Neuron (in vitro differentiated cells): ENCODE measurements around the gene MRC1.
"Not testable (repeated sequence)": the region's sequence is repeated elsewhere in the genome, so short reads cannot be mapped to it uniquely, and the experiment has no call there.

Source experiments
- H2AFZ ChIP-seq: one replicate; pipeline ENCODE4 v1.6.1; 2013; ENCODE audit warnings: low read depth, mild to moderate bottlenecking, inconsistent platforms, low read length, moderate library complexity
- H3K27me3 ChIP-seq: one replicate; pipeline ENCODE4 v1.6.1; 2013; ENCODE audit warnings: low read length; ENCODE audit not compliant: insufficient read depth
- H3K36me3 ChIP-seq: one replicate; pipeline ENCODE4 v1.6.1; 2013; ENCODE audit warnings: low read length; ENCODE audit not compliant: insufficient read depth
- H3K4me1 ChIP-seq: one replicate; pipeline ENCODE4 v1.6.1; 2013; ENCODE audit warnings: low read length; ENCODE audit not compliant: insufficient read depth
- H3K4me3 ChIP-seq: 2 replicates; pipeline ENCODE4 v1.5.1; 2013; ENCODE audit warnings: mild to moderate bottlenecking, low read length, moderate library complexity
- H3K9me3 ChIP-seq: one replicate; pipeline ENCODE4 v1.6.1; 2013; ENCODE audit warnings: low read length

Gene MRC1

DNA sequence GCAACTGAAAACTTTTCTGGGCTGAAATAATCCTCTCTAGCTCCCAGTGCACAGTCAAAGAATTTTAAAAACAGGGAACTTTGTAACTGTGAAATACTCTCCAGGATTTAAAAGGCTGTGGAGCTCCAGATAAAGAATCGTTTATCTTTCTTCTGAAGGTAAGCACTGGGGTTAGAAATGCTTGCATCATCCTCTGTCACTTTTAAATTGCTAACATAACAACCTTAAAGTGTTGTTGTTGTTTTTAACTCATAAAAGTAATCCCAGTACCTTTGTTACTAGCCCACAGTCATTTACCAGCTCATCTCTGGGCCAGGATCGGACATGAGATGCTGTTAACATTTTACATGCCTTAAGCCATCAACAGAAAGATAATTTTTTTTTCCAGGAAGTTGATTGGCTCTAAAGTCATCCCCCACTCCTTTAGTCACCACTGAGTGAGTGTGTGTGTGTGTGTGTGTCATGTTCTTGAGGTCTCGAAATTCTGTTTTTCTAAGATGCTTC lies 142.8 kb downstream of the MRC1 start, which contains the start of gene SLC39A12:
Gene SLC39A12 (plus strand): TSS at position 51 of the 504 bp plus-strand sequence. CDS start 1,359 bp downstream, outside the sequence.
- H3K9me3 ChIP-seq: no peaks in the 10 kb centered on the region
- H2AFZ ChIP-seq: no peak within 1 kb of the TSS
- H3K4me3 ChIP-seq: no peak within 1 kb of the TSS
- H3K4me1 ChIP-seq: no peaks in the 10 kb centered on the region
- no peaks in the 10 kb centered on the region for H3K36me3 ChIP-seq
- H3K27me3 ChIP-seq: no peaks in the 10 kb centered on the region

DNA sequence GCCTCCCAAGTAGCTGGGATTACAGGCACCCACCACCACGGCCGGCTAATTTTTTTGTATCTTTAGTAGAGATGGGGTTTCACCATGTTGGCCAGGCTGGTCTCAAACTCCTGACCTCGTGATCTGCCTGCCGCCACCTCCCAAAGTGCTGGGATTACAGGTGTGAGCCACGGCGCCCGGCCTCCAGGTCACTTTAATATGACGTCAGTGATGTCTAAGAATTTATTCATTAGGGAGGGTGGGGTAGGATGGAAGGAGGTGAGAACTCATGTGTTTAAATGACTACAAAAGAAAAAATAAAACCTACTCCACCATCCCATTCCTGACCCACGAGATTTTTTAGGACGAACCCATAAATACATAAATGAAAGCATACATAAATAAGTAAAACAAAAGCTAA lies 145.2 kb downstream of the MRC1 start:
- not testable (repeated sequence) for H2AFZ ChIP-seq, H3K27me3 ChIP-seq, H3K36me3 ChIP-seq, H3K4me3 ChIP-seq, H3K9me3 ChIP-seq, H3K4me1 ChIP-seq

DNA sequence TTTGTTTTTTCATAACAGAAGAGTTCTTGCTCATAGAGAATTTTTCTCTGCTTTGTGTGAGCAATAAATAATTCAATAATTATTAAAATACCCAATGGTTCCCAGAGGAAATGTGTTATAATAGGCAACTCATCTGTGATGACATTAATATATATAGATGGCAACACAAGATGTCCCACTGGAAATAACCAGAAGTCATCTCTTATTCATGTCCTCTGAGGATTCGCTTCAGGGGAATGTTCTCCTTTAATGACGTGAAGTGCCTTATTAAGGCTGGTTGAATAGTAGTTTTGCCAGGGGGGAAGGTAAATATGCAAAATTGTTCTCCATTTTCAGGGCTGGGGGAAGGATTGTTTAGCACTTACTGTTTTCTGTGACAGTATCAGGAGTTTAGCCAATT lies 145.7 kb downstream of the MRC1 start:
- H3K9me3 ChIP-seq: no peaks in the 10 kb centered on the region
- H3K27me3 ChIP-seq: no peaks in the 10 kb centered on the region
- no peak overlapping the region for H2AFZ ChIP-seq
- H3K4me1 ChIP-seq: no peaks in the 10 kb centered on the region
- no peak overlapping the region for H3K4me3 ChIP-seq
- no peaks in the 10 kb centered on the region for H3K36me3 ChIP-seq

DNA sequence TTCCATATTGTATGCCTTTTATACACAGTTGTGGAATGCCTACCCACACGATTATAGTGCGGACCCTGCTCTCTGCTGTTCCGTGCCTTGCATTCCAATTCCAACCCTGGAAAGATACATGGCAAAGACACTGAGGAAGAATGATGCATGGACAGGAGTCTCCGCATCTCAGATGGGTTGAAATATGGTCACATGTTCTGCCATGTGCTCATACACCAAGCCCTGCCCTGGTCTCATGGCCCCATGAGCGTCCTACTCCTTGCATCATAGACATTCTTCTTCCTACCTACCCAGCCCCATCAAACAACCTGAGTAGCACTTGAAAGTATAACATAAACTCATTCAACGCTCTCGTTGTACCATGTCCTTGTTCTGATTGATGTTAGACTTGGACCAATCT lies 148.9 kb downstream of the MRC1 start:
- no peak overlapping the region for H3K4me3 ChIP-seq
- no peaks in the 10 kb centered on the region for H3K36me3 ChIP-seq
- H3K9me3 ChIP-seq: no peaks in the 10 kb centered on the region
- H2AFZ ChIP-seq: no peak overlapping the region
- H3K4me1 ChIP-seq: no peaks in the 10 kb centered on the region
- no peaks in the 10 kb centered on the region for H3K27me3 ChIP-seq

DNA sequence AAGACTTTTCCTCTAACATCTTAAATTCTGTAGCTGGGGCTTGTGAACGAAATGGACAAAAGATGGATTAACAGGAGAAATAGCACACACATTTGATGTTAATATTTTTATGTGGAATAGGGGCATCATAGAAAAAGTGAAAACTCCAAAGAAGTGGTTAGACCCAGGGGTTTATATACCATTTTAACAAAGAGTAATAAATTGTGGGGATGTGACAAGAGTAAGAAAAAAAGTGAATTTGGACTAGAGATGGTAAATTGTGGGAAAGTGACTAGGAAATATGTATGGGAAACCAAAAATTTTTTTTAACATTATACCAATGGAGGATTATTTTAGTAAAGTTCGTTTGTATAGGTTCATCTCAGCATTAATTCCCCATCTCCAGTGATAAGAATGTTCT lies 150.7 kb downstream of the MRC1 start:
- Histone ChIP-seq H3K9me3 (no peaks in the 10 kb centered on the region), H3K27me3 (no peaks in the 10 kb centered on the region), H2AFZ (no peak overlapping the region)

More for the DNA sequence above, 150.7 kb downstream of the MRC1 start:
- Histone ChIP-seq H3K4me1 (no peaks in the 10 kb centered on the region), H3K4me3 (no peak overlapping the region), H3K36me3 (no peaks in the 10 kb centered on the region)
